Naive thymus-derived CD4-positive, alpha-beta T cell (primary cell): ENCODE results near the gene ZDHHC4. TPM values are rescaled to one million over a fixed set of nuclear protein-coding genes. Genes with fewer than 3 reads are reported as not detected.

ENCODE experiments used
- ATAC-seq: fragments of 150-1000 bp; cut with Tn5 transposase; 2 replicates; pipeline ENCODE4 v1.10.0; 2021; ENCODE audit warnings: mild to moderate bottlenecking, moderate library complexity
- CTCF ChIA-PET: fragments of 350-600 bp; sonication (Branson Sonifier 250); formaldehyde crosslinking; loops from one replicate; lab custom pipeline; 2021; ENCODE audit warnings: antibody characterized with exemption; lab: Charles Lee
- POLR2A ChIA-PET: fragments of 350-600 bp; sonication (Branson Sonifier 250); formaldehyde crosslinking; loops from one replicate; lab custom pipeline; 2021; ENCODE audit warnings: antibody characterized with exemption, inconsistent platforms; lab: Charles Lee
- DNase-seq, 9 donors: peaks; one replicate each; pipeline versions ENCODE4 v3.0.0 to v3.0.0-alpha.2; 2020 to 2022; ENCODE audit warnings: mixed read lengths in 1 of 9
- H3K27ac ChIP-seq: one replicate; pipeline ENCODE4 v1.7.0; 2013; ENCODE audit warnings: mild to moderate bottlenecking, low read depth, low read length, moderate library complexity
- H3K27me3 ChIP-seq, 2 donors: one replicate each; pipeline ENCODE4 v1.7.0; 2013; ENCODE audit warnings: low read length in 2 of 2, mild to moderate bottlenecking in 2 of 2, moderate library complexity in 2 of 2; ENCODE audit not compliant: control insufficient read depth in 2 of 2, insufficient read depth in 2 of 2
- H3K36me3 ChIP-seq, 3 experiments: 1 replicate in 2 of 3; 2 replicates in 1 of 3; pipeline ENCODE4 v1.7.0; 2013; ENCODE audit warnings: low read length in 3 of 3, mild to moderate bottlenecking in 3 of 3, moderate library complexity in 1 of 3; ENCODE audit not compliant: insufficient read depth in 3 of 3, control insufficient read depth in 2 of 3
- H3K4me1 ChIP-seq, 2 donors: one replicate each; pipeline ENCODE4 v1.7.0; 2013; ENCODE audit warnings: low read length in 2 of 2, mild to moderate bottlenecking in 2 of 2, moderate library complexity in 1 of 2; ENCODE audit not compliant: control insufficient read depth in 2 of 2, insufficient read depth in 2 of 2
- H3K4me3 ChIP-seq: 2 replicates; pipeline ENCODE4 v1.7.0; 2013; ENCODE audit warnings: mild to moderate bottlenecking, low read length
- H3K9me3 ChIP-seq, 3 experiments: 1 replicate in 2 of 3; 2 replicates in 1 of 3; pipeline ENCODE4 v1.7.0; 2013; ENCODE audit warnings: low read length in 3 of 3; ENCODE audit not compliant: control insufficient read depth in 2 of 3
- H3K27ac Mint-ChIP-seq, 9 donors: one replicate each; pipeline ENCODE4 v1.8.0; 2020 to 2022; ENCODE audit warnings: mixed read lengths in 9 of 9, mild to moderate bottlenecking in 8 of 9, moderate library complexity in 5 of 9, inconsistent platforms in 2 of 9
- H3K27me3 Mint-ChIP-seq, 5 donors: one replicate each; pipeline ENCODE4 v1.8.0; 2021 to 2022; ENCODE audit warnings: mixed read lengths in 5 of 5, mild to moderate bottlenecking in 1 of 5
- H3K36me3 Mint-ChIP-seq, 5 donors: one replicate each; pipeline ENCODE4 v1.8.0; 2020 to 2022; ENCODE audit warnings: mixed read lengths in 5 of 5, mild to moderate bottlenecking in 3 of 5, inconsistent platforms in 1 of 5
- H3K4me1 Mint-ChIP-seq, 7 donors: one replicate each; pipeline ENCODE4 v1.8.0; 2020 to 2022; ENCODE audit warnings: mixed read lengths in 7 of 7, mild to moderate bottlenecking in 3 of 7, inconsistent platforms in 1 of 7
- H3K4me3 Mint-ChIP-seq, 10 donors: one replicate each; pipeline ENCODE4 v1.8.0; 2020 to 2022; ENCODE audit warnings: mild to moderate bottlenecking in 10 of 10, mixed read lengths in 10 of 10, moderate library complexity in 6 of 10, inconsistent platforms in 2 of 10
- H3K9me3 Mint-ChIP-seq, 11 donors: one replicate each; pipeline ENCODE4 v1.8.0; 2020 to 2022; ENCODE audit warnings: mixed read lengths in 11 of 11, mild to moderate bottlenecking in 4 of 11, inconsistent platforms in 1 of 11, moderate library complexity in 1 of 11
- intact Hi-C, 2 donors: fragments of 100-400 bp; cut with micrococcal nuclease; formaldehyde crosslinking; loops; one replicate each; pipeline ENCODE4 v1.15.1; 2023
- polyA plus RNA-seq, 2 donors: library from polyadenylated mRNA; unstranded; fragments of 300-500 nt; fragmentation: Illumina TruSeq; gene quantifications; one replicate each; pipeline ENCODE4 v1.2.3, GENCODE V29; 2021
- total RNA-seq, 6 experiments: library from RNA in 5 of 6; stranded (reverse) in 5 of 6; gene quantifications; 1 replicate in 5 of 6; 2 replicates in 1 of 6; pipeline ENCODE4 v1.2.3 and lab custom pipeline; 2021 to 2026

The ZDHHC4 gene
- total and polyA plus RNA-seq, 7 experiments from 2014 or later: 25.2 to 82.1 (median 39.2) TPM

GRCh38 chr7:6608794-6609193 lies 31.5 kb downstream of the ZDHHC4 start:
- Mint-ChIP-seq H3K9me3 (no peaks in the 10 kb centered on the region), H3K4me3 (no peak overlapping the region), H3K27me3 (peaks cover 0 to 10% (median 0%) of the 10 kb centered on the region in 5 donors), H3K4me1 (peaks cover 0 to 17% (median 0%) of the 10 kb centered on the region in 7 donors), H3K27ac (no peak overlapping the region), H3K36me3 (peaks cover 0 to 19% (median 4%) of the 10 kb centered on the region in 5 donors)
- Histone ChIP-seq H3K36me3 (peaks cover 0 to 50% (median 0%) of the 10 kb centered on the region in 3 experiments), H3K4me1 (no peaks in the 10 kb centered on the region), H3K9me3 (no peaks in the 10 kb centered on the region), H3K27ac (no peak overlapping the region), H3K27me3 (no peaks in the 10 kb centered on the region), H3K4me3 (no peak overlapping the region)
- ATAC-seq (no peak), DNase-seq (no peak)
- POLR2A ChIA-PET: interaction anchor here (0.5 to 0.8 kb wide), 2 partner anchors 121 to 1150 kb away, joined by 3 read pairs; no protein-coding TSS in a partner anchor
- intact Hi-C loops: no loop called here
- CTCF ChIA-PET: no interaction called here

- no peaks in the 10 kb centered on the region for H3K9me3 Mint-ChIP-seq
- POLR2A ChIA-PET: interaction anchor here (1.2 kb wide), 1 partner anchor 22 kb away, joined by 4 read pairs; the partner anchor contains the start of gene INTS15
- peaks cover 3 to 22% (median 10%) of the 10 kb centered on the region in 7 donors for H3K4me1 Mint-ChIP-seq
- no peak overlapping the region for H3K4me3 ChIP-seq
- CTCF ChIA-PET: no interaction called here
- no peak overlapping the region for H3K27ac ChIP-seq
- peaks cover 5 to 6% of the 10 kb centered on the region in 2 donors for H3K4me1 ChIP-seq
- H3K27ac Mint-ChIP-seq: peak overlapping the region in 3 of 9 donors; percentile 32 to 76 (median 68)
- ATAC-seq: no peak
- H3K9me3 ChIP-seq: no peaks in the 10 kb centered on the region
- peaks cover 0 to 12% (median 0%) of the 10 kb centered on the region in 3 experiments for H3K36me3 ChIP-seq
- H3K27me3 ChIP-seq: no peaks in the 10 kb centered on the region
- no peak for DNase-seq
- peaks cover 0 to 2% (median 0%) of the 10 kb centered on the region in 5 donors for H3K36me3 Mint-ChIP-seq
- H3K4me3 Mint-ChIP-seq: peak overlapping the region in 4 of 10 donors; percentile 20 to 50 (median 30)
- intact Hi-C loops: no loop called here
- H3K27me3 Mint-ChIP-seq: peaks cover 0 to 36% (median 0%) of the 10 kb centered on the region in 5 donors
Measured at GRCh38 chr7:6612819-6613218, 35.6 kb downstream of the ZDHHC4 start.

GRCh38 chr7:6613706-6614105 lies 36.5 kb downstream of the ZDHHC4 start:
- no peak overlapping the region for H3K4me3 ChIP-seq
- H3K9me3 Mint-ChIP-seq: no peaks in the 10 kb centered on the region
- H3K36me3 ChIP-seq: peaks cover 0 to 3% (median 0%) of the 10 kb centered on the region in 3 experiments
- no peak overlapping the region for H3K27ac ChIP-seq
- peak overlapping the region in 9 of 10 donors; percentile 16 to 89 (median 58) for H3K4me3 Mint-ChIP-seq
- no peaks in the 10 kb centered on the region for H3K27me3 ChIP-seq
- POLR2A ChIA-PET: no interaction called here
- peaks cover 0 to 2% (median 0%) of the 10 kb centered on the region in 5 donors for H3K36me3 Mint-ChIP-seq
- peaks cover 3 to 25% (median 10%) of the 10 kb centered on the region in 7 donors for H3K4me1 Mint-ChIP-seq
- peaks cover 5 to 6% of the 10 kb centered on the region in 2 donors for H3K4me1 ChIP-seq
- CTCF ChIA-PET: no interaction called here
- no peak overlapping the region for H3K27ac Mint-ChIP-seq
- ATAC-seq: no peak
- DNase-seq: no peak
- H3K9me3 ChIP-seq: no peaks in the 10 kb centered on the region
- peaks cover 0 to 42% (median 0%) of the 10 kb centered on the region in 5 donors for H3K27me3 Mint-ChIP-seq
- intact Hi-C loops: no loop called here

- Mint-ChIP-seq H3K27me3 (peaks cover 0 to 51% (median 0%) of the 10 kb centered on the region in 5 donors), H3K4me3 (peak within 1 kb of the TSS; percentile 67 to 89 (median 84)), H3K36me3 (peaks cover 0 to 2% (median 0%) of the 10 kb centered on the region in 5 donors), H3K4me1 (peaks cover 4 to 35% (median 16%) of the 10 kb centered on the region in 7 donors), H3K9me3 (no peaks in the 10 kb centered on the region), H3K27ac (peak within 1 kb of the TSS in 8 of 9 donors; percentile 54 to 87 (median 75))
- Histone ChIP-seq H3K27me3 (no peaks in the 10 kb centered on the region), H3K4me1 (peaks cover 12 to 15% of the 10 kb centered on the region in 2 donors), H3K36me3 (no peaks in the 10 kb centered on the region), H3K27ac (peak within 1 kb of the TSS; percentile 46), H3K9me3 (no peaks in the 10 kb centered on the region), H3K4me3 (peak within 1 kb of the TSS; percentile 62)
- DNase-seq (peak in 2 of 9 donors; percentile 25 to 34), ATAC-seq (peak; percentile 58)
- ChIA-PET CTCF (no interaction called here), POLR2A (no interaction called here)
- intact Hi-C loops: no loop called here
Measured at GRCh38 chr7:6614953-6615722, 37.9 kb downstream of the ZDHHC4 start, which contains the start of gene ZNF853. Gene ZNF853, plus strand, starts transcription at chr7:6615610. Its CDS starts 565 bp downstream, at chr7:6616175.

- ATAC-seq (peak; percentile 19), DNase-seq (no peak)
- Histone ChIP-seq H3K36me3 (no peaks in the 10 kb centered on the region), H3K27ac (peak overlapping the region; percentile 46), H3K4me3 (peak overlapping the region; percentile 41), H3K9me3 (no peaks in the 10 kb centered on the region), H3K27me3 (no peaks in the 10 kb centered on the region), H3K4me1 (peaks cover 15 to 23% of the 10 kb centered on the region in 2 donors)
- peak overlapping the region in 9 of 10 donors; percentile 25 to 84 (median 57) for H3K4me3 Mint-ChIP-seq
- peak overlapping the region in 5 of 9 donors; percentile 54 to 76 (median 62) for H3K27ac Mint-ChIP-seq
- peaks cover 0 to 2% (median under 1%) of the 10 kb centered on the region in 5 donors for H3K36me3 Mint-ChIP-seq
- peaks cover 4 to 38% (median 20%) of the 10 kb centered on the region in 7 donors for H3K4me1 Mint-ChIP-seq
- no peaks in the 10 kb centered on the region for H3K9me3 Mint-ChIP-seq
- intact Hi-C loops: no loop called here
- peaks cover 0 to 54% (median 0%) of the 10 kb centered on the region in 5 donors for H3K27me3 Mint-ChIP-seq
- POLR2A ChIA-PET: interaction anchor here (0.6 to 1.1 kb wide), 2 partner anchors 25 to 224 kb away, joined by 3 to 4 read pairs; no protein-coding TSS in a partner anchor
- CTCF ChIA-PET: no interaction called here
Measured at GRCh38 chr7:6615723-6616555, 38.7 kb downstream of the ZDHHC4 start.
